PC-3 (cell line): ENCODE measurements around the gene ANKLE1. TPM values are rescaled to one million over a fixed set of nuclear protein-coding genes. Genes with fewer than 3 reads are reported as not detected.

ENCODE experiments used
- ATAC-seq: fragments of 200-7000 bp; cut with Tn5 transposase; 2 replicates; pipeline ENCODE4 v1.9.1; 2020; ENCODE audit warnings: mild to moderate bottlenecking, moderate library complexity
- BruUV-seq: library from RNA; stranded (reverse); fragments of 400-500 nt; replicated peaks from 2 replicates; lab custom pipeline; 2021; lab: Mats Ljungman, UMichigan
- CTCF ChIA-PET: fragments of 300-600 bp; sonication (Branson Sonifier 250); formaldehyde crosslinking; loops from one replicate; lab custom pipeline; 2022; ENCODE audit warnings: antibody characterized with exemption; lab: Charles Lee
- POLR2A ChIA-PET: fragments of 300-600 bp; sonication (Branson Sonifier 250); formaldehyde crosslinking; loops from one replicate; lab custom pipeline; 2022; ENCODE audit warnings: antibody characterized with exemption; ENCODE audit not compliant: unreplicated experiment; lab: Charles Lee
- DNase-seq: peaks from one replicate; pipeline ENCODE4 v3.0.0-alpha.2; 2015
- H2AFZ ChIP-seq: fragments of 300-600 bp; sonication (generic); 2 replicates; pipeline ENCODE4 v1.6.0; 2016; ENCODE audit warnings: antibody characterized with exemption, low read length
- H3F3A ChIP-seq: fragments of 300-600 bp; sonication (generic); one replicate; pipeline ENCODE4 v1.6.0; 2017; ENCODE audit warnings: antibody characterized with exemption, low read length, control low read depth, mild to moderate bottlenecking; ENCODE audit not compliant: unreplicated experiment
- H3K27ac ChIP-seq: fragments of 300-600 bp; sonication (generic); 2 replicates; pipeline ENCODE4 v1.5.1; 2016; ENCODE audit warnings: mild to moderate bottlenecking, low read length
- H3K27me3 ChIP-seq: fragments of 300-600 bp; sonication (generic); 2 replicates; pipeline ENCODE4 v1.6.1; 2016; ENCODE audit warnings: low read length, mixed read lengths
- H3K36me3 ChIP-seq: fragments of 300-600 bp; sonication (generic); 2 replicates; pipeline ENCODE4 v1.6.1; 2016; ENCODE audit warnings: low read depth, mixed run types, low read length, mixed read lengths
- H3K4me1 ChIP-seq: fragments of 300-600 bp; sonication (generic); 2 replicates; pipeline ENCODE4 v1.5.1; 2016; ENCODE audit warnings: low read length; ENCODE audit not compliant: insufficient read depth
- H3K4me2 ChIP-seq: fragments of 300-600 bp; sonication (generic); 2 replicates; pipeline ENCODE4 v1.6.0; 2016; ENCODE audit warnings: low read length
- H3K4me3 ChIP-seq: fragments of 300-600 bp; sonication (generic); 2 replicates; pipeline ENCODE4 v1.5.1; 2016; ENCODE audit warnings: mild to moderate bottlenecking, low read length, mixed read lengths
- H3K79me2 ChIP-seq: fragments of 300-600 bp; sonication (generic); 2 replicates; pipeline ENCODE4 v1.6.1; 2017; ENCODE audit warnings: low read length, mixed read lengths
- H3K9ac ChIP-seq: fragments of 300-600 bp; sonication (generic); 2 replicates; pipeline ENCODE4 v1.6.0; 2016; ENCODE audit warnings: mild to moderate bottlenecking, low read length
- H3K9me2 ChIP-seq: fragments of 300-600 bp; sonication (generic); replicated peaks from 2 replicates; pipeline ENCODE4 v1.6.1; 2016; ENCODE audit warnings: mixed run types, low read length, mixed read lengths
- H3K9me3 ChIP-seq: fragments of 300-600 bp; sonication (generic); 2 replicates; pipeline ENCODE4 v1.6.1; 2016; ENCODE audit warnings: low read length, mixed read lengths
- H4K20me1 ChIP-seq: fragments of 300-600 bp; sonication (generic); 2 replicates; pipeline ENCODE4 v1.6.1; 2016; ENCODE audit warnings: low read length, mixed read lengths
- EZH2 ChIP-seq: fragments of 300-600 bp; sonication (generic); IDR thresholded peaks from one replicate; pipeline ENCODE4 v1.6.1; 2017; ENCODE audit warnings: antibody characterized with exemption, mild to moderate bottlenecking, low read length; ENCODE audit not compliant: unreplicated experiment
- EZH2phosphoT487 ChIP-seq: fragments of 300-600 bp; sonication (generic); IDR thresholded peaks from 2 replicates; pipeline ENCODE4 v1.6.1; 2018; ENCODE audit warnings: mild to moderate bottlenecking, antibody characterized with exemption, low read length, borderline replicate concordance
- intact Hi-C: fragments of 100-400 bp; cut with micrococcal nuclease; formaldehyde crosslinking; loops from 2 replicates; pipeline ENCODE4 v1.9.0; 2023
- total RNA-seq: library from RNA; depleted of rRNA; stranded (reverse); fragments of >200 nt; gene quantifications from 2 replicates; pipeline ENCODE4 v1.2.3, GENCODE V29; 2014
- TF ChIP-seq, protein P1 (sequence below): fragments of 300-600 bp; sonication (generic); conservative IDR thresholded peaks from 2 replicates; pipeline ENCODE4 v1.5.1; 2017; ENCODE audit warnings: antibody characterized with exemption, low read depth, mild to moderate bottlenecking, low read length

The ANKLE1 gene
- total RNA-seq, 1 experiment from 2014 or later = 2.2 TPM

GRCh38 chr19:17303940-17304267 is 22.2 kb downstream of the ANKLE1 start:
- BruUV-seq = no TSS peak
- POLR2A ChIA-PET = no interaction called here
- TF ChIP-seq EZH2phosphoT487 = no peak
- TF ChIP-seq, protein P1, sequence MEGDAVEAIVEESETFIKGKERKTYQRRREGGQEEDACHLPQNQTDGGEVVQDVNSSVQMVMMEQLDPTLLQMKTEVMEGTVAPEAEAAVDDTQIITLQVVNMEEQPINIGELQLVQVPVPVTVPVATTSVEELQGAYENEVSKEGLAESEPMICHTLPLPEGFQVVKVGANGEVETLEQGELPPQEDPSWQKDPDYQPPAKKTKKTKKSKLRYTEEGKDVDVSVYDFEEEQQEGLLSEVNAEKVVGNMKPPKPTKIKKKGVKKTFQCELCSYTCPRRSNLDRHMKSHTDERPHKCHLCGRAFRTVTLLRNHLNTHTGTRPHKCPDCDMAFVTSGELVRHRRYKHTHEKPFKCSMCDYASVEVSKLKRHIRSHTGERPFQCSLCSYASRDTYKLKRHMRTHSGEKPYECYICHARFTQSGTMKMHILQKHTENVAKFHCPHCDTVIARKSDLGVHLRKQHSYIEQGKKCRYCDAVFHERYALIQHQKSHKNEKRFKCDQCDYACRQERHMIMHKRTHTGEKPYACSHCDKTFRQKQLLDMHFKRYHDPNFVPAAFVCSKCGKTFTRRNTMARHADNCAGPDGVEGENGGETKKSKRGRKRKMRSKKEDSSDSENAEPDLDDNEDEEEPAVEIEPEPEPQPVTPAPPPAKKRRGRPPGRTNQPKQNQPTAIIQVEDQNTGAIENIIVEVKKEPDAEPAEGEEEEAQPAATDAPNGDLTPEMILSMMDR = no peak

GRCh38 chr19:17304386-17305215 is 22.9 kb downstream of the ANKLE1 start:
- Histone ChIP-seq H3K79me2 (peaks cover 40% of the 10 kb centered on the region), H4K20me1 (no peaks in the 10 kb centered on the region), H2AFZ (no peak overlapping the region; the same call in 1 of the 2 replicates), H3K27me3 (no peaks in the 10 kb centered on the region), H3K4me3 (no peak overlapping the region; the same call in 1 of the 2 replicates), H3K9ac (no peak overlapping the region), H3F3A (no peaks in the 10 kb centered on the region), H3K4me1 (peaks cover 22% of the 10 kb centered on the region), H3K9me3 (no peaks in the 10 kb centered on the region), H3K4me2 (peak overlapping the region; percentile 73), H3K9me2 (no peaks in the 10 kb centered on the region), H3K36me3 (no peaks in the 10 kb centered on the region), H3K27ac (peak overlapping the region; percentile 42)
- POLR2A ChIA-PET = interaction anchor here (0.5 kb wide), 1 partner anchor 490 kb away, joined by 4 read pairs; the partner anchor contains the start of gene B3GNT3
- TF ChIP-seq, protein P1 = no peak
- TF ChIP-seq EZH2phosphoT487 = no peak
- no peak for TF ChIP-seq EZH2
- intact Hi-C loops = loop anchor here (1.0 kb wide), 2 partner anchors 8 to 30 kb away; partner anchors contain the start of gene ANO8
- DNase-seq (no peak), ATAC-seq (no peak)
- CTCF ChIA-PET = interaction anchor here (0.6 to 1.2 kb wide), 8 partner anchors 8 to 742 kb away, joined by 3 to 8 read pairs (median 4); partner anchors contain the start of gene BABAM1
- BruUV-seq = no TSS peak

More at GRCh38 chr19:17303940-17304267, 22.2 kb downstream of the ANKLE1 start:
- DNase-seq = no peak
- Histone ChIP-seq H3F3A (no peaks in the 10 kb centered on the region), H3K27me3 (no peaks in the 10 kb centered on the region), H4K20me1 (no peaks in the 10 kb centered on the region), H3K36me3 (no peaks in the 10 kb centered on the region), H3K9me2 (no peaks in the 10 kb centered on the region), H3K4me1 (peaks cover 22% of the 10 kb centered on the region), H3K4me2 (peak overlapping the region; percentile 95; the same call in 1 of the 2 replicates), H2AFZ (no peak overlapping the region; the same call in 1 of the 2 replicates), H3K4me3 (no peak overlapping the region), H3K9me3 (no peaks in the 10 kb centered on the region), H3K27ac (no peak overlapping the region), H3K9ac (no peak overlapping the region), H3K79me2 (peaks cover 38% of the 10 kb centered on the region)
- intact Hi-C loops = no loop called here
- ATAC-seq = no peak
- CTCF ChIA-PET = no interaction called here
